Measurements from ENCODE around the gene SULT1E1.

Gene SULT1E1

GRCh38 chr4:69875576-69875975, 15.6 kb upstream of the SULT1E1 start:
- Histone ChIP-seq H3K4me3 (replicated peaks; ENCODE audit: low read depth, low read length) (no peak overlapping the region), H3K27me3 (replicated peaks; ENCODE audit: control insufficient read depth, insufficient read depth, low read length) (no peaks in the 10 kb centered on the region), H3K36me3 (ENCODE audit: control insufficient read depth, insufficient read depth, low read length) (no peaks in the 10 kb centered on the region)
- DNase-seq (ENCODE audit: extremely low read depth, insufficient read length): no peak
- TF ChIP-seq, protein P1, sequence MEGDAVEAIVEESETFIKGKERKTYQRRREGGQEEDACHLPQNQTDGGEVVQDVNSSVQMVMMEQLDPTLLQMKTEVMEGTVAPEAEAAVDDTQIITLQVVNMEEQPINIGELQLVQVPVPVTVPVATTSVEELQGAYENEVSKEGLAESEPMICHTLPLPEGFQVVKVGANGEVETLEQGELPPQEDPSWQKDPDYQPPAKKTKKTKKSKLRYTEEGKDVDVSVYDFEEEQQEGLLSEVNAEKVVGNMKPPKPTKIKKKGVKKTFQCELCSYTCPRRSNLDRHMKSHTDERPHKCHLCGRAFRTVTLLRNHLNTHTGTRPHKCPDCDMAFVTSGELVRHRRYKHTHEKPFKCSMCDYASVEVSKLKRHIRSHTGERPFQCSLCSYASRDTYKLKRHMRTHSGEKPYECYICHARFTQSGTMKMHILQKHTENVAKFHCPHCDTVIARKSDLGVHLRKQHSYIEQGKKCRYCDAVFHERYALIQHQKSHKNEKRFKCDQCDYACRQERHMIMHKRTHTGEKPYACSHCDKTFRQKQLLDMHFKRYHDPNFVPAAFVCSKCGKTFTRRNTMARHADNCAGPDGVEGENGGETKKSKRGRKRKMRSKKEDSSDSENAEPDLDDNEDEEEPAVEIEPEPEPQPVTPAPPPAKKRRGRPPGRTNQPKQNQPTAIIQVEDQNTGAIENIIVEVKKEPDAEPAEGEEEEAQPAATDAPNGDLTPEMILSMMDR (IDR thresholded peaks at IDR 0.05; ENCODE audit: insufficient read depth, low read length, poor library complexity, severe bottlenecking): no peak

DNA sequence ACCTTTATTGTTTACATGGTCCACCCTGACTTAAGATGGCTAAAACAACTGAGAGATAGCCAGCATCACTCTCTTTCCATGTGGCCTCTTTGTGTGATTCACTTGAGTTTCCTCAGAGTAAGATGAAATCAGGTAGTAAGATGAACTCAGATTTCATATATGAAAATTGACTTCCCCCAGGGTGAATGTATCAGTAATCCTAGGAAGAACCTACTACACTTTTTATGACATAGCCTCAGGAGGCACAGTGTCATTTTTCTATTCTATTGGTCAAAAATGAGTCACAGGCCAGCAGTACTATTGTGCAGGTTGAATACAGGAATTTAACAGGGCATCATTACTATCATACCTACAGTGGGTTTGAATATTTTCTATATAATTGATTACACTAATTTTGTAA, 14.6 kb upstream of the SULT1E1 start:
- DNase-seq (ENCODE audit: extremely low read depth, insufficient read length): no peak
- no peak overlapping the region for H3K4me3 ChIP-seq (replicated peaks; ENCODE audit: low read depth, low read length)
- no peaks in the 10 kb centered on the region for H3K36me3 ChIP-seq (ENCODE audit: control insufficient read depth, insufficient read depth, low read length)
- H3K27me3 ChIP-seq (replicated peaks; ENCODE audit: control insufficient read depth, insufficient read depth, low read length): no peaks in the 10 kb centered on the region
- TF ChIP-seq, protein P1 (IDR thresholded peaks at IDR 0.05; ENCODE audit: insufficient read depth, low read length, poor library complexity, severe bottlenecking): no peak

DNA sequence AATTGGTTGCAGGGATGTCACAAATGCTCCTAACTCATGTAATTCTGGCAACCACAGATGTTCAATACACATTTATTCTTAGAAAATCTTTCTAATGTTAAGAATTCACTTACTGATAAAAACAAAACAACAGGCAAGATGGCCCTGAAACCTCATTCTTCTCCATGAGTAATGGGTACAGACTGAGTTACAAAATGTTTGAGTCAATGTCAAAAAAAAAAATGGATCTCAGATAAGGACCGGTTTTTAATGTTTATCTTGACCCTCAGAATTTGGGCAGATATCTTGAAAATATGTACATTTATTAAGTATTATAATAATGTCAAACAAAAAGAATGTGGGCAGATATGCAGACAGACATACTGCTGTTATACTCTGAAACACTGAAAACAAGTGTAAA, 1.8 kb upstream of the SULT1E1 start:
- TF ChIP-seq, protein P1 (IDR thresholded peaks at IDR 0.05; ENCODE audit: insufficient read depth, low read length, poor library complexity, severe bottlenecking): no peak
- no peak for DNase-seq (ENCODE audit: extremely low read depth, insufficient read length)
- H3K4me3 ChIP-seq (replicated peaks; ENCODE audit: low read depth, low read length): no peak overlapping the region
- no peaks in the 10 kb centered on the region for H3K27me3 ChIP-seq (replicated peaks; ENCODE audit: control insufficient read depth, insufficient read depth, low read length)
- H3K36me3 ChIP-seq (ENCODE audit: control insufficient read depth, insufficient read depth, low read length): no peaks in the 10 kb centered on the region

DNA sequence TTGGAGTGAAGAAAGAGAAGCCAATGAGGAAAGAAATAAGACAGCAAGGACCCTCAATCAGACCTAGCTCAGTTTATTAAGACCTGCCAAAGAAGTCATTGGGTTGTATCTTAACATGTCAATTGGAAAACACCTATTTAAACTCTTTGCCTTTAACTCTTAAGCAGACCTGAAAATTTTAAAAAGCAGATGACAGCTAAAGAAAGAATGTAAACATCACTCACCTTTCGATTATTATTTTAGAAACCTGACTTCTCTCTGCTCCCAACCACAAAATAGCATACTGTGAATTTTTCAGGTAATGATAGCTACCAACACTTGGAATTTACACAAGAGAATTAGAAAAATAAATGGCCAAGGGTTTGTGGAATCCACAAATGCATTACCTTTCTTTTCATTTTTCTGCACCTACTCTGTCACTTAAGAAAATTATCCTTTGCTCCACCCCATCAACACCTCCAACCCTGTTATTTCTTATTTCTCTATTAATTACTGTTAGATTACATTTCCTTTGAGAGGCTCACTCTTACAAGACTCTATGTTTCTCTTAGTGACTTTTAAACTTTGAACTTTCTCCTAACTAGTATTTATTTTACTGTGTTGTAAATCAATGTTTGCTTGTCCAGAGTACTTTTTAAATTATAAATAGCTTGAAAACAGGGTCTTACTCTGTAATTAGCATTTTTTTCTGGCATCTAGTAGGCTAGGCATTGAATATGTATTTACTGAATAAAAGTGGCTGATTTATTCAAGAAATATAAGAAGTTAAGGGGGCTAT, 765 bp upstream of the SULT1E1 start:
- no peaks in the 10 kb centered on the region for H3K27me3 ChIP-seq (replicated peaks; ENCODE audit: control insufficient read depth, insufficient read depth, low read length)
- TF ChIP-seq, protein P1 (IDR thresholded peaks at IDR 0.05; ENCODE audit: insufficient read depth, low read length, poor library complexity, severe bottlenecking): no peak
- H3K4me3 ChIP-seq (replicated peaks; ENCODE audit: low read depth, low read length): no peak overlapping the region
- H3K36me3 ChIP-seq (ENCODE audit: control insufficient read depth, insufficient read depth, low read length): no peaks in the 10 kb centered on the region
- no peak for DNase-seq (ENCODE audit: extremely low read depth, insufficient read length)

GRCh38 chr4:69859140-69859685, 732 bp downstream of the SULT1E1 start:
- Histone ChIP-seq H3K36me3 (ENCODE audit: control insufficient read depth, insufficient read depth, low read length) (no peaks in the 10 kb centered on the region), H3K27me3 (replicated peaks; ENCODE audit: control insufficient read depth, insufficient read depth, low read length) (no peaks in the 10 kb centered on the region), H3K4me3 (replicated peaks; ENCODE audit: low read depth, low read length) (no peak overlapping the region)
- DNase-seq (ENCODE audit: extremely low read depth, insufficient read length): no peak
- TF ChIP-seq, protein P1 (IDR thresholded peaks at IDR 0.05; ENCODE audit: insufficient read depth, low read length, poor library complexity, severe bottlenecking): no peak
